NCI-H1048 (cell line): ENCODE measurements around the gene PTPN4.

ENCODE experiments used
- DNase-seq: peaks from one replicate; lab custom pipeline; 2025; lab: John Stamatoyannopoulos, UW

The PTPN4 gene, protein sequence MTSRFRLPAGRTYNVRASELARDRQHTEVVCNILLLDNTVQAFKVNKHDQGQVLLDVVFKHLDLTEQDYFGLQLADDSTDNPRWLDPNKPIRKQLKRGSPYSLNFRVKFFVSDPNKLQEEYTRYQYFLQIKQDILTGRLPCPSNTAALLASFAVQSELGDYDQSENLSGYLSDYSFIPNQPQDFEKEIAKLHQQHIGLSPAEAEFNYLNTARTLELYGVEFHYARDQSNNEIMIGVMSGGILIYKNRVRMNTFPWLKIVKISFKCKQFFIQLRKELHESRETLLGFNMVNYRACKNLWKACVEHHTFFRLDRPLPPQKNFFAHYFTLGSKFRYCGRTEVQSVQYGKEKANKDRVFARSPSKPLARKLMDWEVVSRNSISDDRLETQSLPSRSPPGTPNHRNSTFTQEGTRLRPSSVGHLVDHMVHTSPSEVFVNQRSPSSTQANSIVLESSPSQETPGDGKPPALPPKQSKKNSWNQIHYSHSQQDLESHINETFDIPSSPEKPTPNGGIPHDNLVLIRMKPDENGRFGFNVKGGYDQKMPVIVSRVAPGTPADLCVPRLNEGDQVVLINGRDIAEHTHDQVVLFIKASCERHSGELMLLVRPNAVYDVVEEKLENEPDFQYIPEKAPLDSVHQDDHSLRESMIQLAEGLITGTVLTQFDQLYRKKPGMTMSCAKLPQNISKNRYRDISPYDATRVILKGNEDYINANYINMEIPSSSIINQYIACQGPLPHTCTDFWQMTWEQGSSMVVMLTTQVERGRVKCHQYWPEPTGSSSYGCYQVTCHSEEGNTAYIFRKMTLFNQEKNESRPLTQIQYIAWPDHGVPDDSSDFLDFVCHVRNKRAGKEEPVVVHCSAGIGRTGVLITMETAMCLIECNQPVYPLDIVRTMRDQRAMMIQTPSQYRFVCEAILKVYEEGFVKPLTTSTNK

DNA sequence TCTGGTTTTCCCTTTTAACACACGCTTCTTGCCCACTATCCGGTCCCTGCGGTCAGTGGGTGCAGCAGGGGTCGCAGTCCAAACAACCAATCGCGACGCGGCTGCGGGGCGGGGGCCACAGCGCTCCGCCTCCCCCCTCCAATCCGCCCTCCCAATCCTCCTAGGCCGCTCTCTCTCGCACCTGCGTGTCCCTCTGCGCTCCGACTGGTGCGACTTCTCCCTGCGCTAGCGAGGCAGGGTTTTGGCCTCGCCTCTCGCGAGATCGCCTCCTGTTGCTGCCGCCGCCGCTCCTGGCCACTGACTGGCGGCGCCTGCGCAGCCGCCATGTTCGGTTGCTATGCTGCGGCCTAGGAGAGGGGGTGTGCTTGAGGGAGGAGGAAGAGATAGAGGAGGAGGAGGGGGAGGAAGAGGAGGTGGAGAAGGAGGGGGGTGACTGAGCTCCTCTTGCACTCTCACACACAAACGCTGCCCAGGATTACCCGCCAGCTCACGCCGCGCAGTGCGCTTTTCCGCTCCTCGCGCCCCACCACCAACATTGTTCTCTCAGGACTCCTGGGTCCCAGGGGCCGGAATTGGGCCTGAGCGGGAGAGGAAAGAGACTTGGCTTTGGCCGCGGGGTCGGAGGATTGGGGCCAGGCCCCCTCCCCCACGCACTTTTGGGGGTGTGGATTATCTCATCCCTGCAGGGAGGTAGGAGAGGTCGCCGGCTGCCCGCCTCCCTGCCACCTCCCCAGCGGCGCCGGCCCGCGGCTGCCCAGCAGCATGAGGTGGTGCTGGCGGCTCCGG is at the start of gene PTPN4:
Gene PTPN4 (plus strand): TSS at position 472 of the 786 bp plus-strand sequence. CDS start 49,932 bp downstream, outside the sequence.
- DNase-seq = peak; percentile 79

DNA sequence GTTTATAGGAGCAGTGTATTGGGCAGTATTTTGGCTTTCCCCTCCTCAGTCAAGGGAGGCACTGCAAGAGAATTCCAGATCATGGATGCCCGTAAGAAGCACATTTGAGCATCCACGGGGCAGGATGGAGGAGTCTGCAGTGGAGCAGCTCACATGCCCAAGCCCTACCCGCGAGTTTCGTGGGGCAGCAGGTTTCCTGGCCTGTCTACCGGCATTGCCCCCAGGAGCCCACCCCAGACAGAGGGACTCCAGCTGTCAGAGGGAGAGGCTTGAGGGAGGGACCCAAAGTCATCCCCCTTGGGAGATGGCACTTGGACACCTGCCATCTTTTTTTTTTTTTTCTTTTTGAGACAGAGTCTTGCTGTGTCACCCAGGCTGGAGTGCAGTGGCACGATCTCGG is 49.4 kb upstream of the PTPN4 start:
- no peak for DNase-seq

DNA sequence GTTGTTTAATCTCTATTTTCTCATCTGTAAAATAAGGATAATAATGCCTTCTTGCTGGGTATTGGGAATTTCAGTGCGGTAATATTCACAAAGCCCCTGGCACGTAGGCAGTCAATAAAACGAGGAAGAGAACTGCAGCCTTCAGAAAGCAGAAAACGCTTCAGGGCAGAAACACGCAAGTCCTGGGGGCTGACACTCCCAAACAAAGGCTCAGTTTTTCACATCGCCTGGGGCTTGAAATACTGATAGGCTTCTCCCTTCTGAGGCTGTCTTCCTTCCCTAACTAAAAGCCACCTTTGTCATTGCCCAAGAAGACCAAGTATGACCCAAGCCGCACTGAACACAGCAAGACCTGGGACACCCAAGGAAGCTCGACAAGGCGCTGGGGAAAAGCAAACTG is 48.4 kb upstream of the PTPN4 start:
- no peak for DNase-seq

DNA sequence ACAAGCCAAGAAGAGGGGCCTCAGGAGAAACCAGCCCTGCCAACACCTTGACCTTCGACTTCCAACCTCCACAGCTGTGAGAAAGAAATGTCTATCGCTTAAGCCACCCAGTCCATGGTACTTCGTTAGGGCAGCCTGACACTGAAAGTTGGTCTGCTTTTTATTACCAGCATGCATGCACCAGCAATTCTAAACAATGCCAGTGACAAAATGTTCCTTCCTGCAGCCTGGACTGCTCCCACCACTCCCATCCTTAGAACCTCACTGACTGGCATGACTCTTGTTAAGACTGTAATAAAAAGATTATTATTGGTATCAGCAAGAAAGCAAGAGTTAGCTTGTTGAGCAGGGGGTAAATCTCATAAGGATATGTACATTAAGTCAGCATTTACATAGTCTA is 47.2 kb upstream of the PTPN4 start:
- no peak for DNase-seq

DNA sequence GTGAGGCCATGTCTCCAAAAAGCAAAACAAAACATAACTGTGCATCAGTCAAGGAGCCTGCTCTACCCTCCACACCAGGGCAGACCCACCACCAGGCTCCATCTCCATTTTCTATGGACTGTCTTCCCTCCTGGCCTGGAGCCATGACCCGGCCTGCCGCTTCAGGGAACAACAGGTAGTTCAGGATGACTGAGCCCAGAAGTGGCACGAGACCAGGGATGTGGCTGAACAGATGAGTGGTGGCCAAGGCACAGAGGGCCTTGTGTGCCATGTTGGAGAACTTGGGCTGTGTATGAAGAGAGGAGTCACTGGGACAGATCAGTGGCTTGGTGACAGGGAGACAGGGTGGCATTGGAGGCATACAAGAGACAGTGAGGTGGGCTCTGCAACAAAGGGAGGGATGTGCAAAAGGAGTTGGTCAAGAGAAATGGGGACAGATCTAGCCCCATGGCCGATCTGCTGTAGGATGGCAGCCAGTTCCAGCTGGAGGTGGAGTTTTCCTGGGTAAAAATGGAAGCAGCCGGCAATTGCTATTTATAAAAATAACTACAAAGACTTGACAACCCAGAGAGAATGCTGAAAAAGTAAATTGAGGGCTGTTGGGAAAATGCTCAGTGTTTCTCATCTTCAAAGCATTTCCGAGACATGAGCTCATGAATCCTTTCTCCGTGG is 45.8 kb upstream of the PTPN4 start:
- no peak for DNase-seq

DNA sequence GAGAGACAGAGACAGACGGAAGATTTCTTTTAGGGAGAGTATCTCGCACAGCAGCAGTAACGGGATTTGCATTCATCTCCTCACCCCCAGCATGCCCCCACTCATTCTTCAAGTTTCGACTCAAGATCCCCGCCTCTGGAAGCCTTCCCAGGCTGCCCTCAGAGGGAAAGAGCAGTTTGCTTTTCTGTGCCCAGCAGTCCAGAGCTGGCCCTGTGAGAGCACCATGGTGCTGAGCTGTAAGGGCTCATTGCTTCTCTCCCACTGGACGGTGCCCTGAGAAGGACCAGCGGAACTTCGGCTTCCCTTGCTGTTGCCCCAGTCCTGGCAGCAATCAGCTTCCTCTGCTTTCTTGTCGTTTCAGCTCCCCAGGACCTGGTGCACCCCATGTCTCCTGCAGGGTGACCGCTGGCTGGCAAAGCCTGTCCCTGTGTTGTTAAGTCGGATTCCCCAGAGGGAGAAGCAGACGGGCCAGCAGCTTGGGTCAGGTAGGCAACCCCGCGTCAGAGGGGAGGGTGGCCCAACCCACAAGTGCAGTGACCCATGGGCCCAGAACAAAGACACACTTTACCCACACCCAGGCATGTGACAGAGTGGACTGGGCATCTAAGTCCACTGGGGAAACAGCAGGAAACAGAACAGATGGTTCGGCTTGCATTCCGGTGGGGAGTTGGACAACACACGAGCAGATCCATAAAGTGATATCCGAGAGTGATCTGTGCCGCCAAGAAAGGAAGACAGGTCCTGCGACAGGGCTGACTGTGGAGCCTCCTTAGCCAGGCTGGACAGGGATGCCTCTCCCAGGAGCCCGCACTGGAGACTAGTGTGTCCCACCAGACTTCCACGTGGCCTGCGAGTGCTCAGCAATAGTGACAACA is 44.1 kb upstream of the PTPN4 start:
- no peak for DNase-seq

DNA sequence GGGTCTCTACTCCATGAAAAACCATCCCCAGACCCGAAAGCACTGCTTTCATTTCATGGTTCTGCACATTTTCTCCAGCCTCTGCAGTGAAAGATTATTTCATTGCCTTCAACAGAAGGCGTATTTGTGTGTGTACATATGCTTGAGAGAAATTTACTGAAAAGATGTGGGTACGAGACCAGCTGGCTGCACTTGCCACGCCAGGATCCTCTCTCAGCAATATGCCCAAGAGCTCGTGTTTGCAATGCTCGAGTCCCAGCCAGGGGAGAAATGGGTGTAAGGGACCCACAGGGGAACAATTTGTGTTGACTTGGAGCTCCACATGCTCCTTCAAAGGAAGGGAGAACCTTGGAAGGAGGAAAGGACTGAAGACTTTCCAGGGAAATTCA is 43.4 kb upstream of the PTPN4 start:
- no peak for DNase-seq

DNA sequence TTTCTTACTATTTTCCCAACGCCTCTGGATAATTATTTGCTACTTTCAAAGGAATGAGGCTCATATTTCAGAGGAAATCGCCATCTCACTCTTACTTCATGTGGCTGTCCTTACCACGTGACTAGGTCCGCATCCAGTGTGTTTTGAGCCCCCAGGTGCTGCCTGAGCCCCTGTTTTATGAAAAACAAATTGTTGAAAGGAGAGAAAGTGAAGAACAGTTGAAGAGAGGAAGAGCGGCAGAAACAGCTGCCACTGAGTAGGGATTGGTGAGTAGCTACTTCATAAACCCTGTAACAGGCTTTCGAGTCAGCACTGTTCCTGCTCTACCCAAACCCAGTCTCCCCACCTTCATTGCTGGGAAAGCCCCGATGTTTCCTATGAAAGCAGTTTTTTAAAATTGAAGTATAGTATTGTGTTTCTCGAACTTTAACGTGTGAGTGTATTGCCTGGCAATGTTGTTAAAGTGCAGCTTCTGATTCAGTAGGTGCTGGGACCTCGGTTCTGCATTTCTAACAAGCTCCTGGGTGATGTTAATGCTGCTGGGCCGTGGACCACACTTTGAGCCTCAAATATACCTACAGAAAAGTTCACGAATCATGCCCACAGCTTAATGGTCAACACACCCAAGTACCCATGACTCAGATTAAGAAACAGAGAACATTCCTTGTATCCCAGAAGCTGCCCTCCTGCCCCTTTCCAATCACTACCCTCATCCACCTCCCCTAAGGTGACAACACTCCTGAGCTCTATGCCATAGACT is 41.0 kb upstream of the PTPN4 start:
- DNase-seq = no peak

DNA sequence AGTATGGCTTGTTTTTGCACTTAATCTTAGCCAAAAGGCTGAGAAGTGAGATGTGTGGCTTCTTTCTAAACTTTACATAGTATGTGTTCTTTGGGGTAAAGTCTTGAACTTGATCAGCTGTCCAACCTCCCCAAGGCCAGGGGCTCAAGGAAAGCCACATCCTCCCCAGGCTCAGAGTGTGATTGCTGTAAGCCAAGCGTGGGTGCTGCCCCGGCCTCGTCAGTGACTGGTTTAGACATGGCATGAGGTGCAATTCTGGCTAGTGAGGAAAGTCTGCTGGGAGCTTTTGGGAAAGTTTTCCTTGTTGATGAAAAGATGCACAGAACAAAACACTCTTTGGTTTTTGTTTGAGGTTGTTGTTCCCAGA is 40.5 kb upstream of the PTPN4 start:
- DNase-seq = no peak

DNA sequence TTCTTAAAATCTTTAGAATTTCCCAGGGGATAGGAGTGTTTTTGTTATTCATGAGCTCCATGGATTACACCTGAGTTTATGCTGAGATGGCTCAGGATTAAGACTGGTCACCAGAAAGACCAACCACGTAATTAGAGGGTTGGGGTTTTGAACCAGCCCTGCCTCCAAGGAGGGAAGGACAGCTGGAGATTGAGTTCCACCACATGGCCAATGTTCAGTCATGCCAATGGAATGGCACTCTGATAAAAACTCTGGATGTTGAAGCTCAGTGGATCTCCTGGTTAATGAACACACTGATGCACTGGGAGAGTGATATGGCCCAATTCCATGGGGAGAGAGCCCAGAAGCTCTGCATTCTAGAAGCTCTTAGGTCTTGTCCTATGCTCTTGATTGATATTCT is 38.7 kb upstream of the PTPN4 start:
- DNase-seq = no peak

DNA sequence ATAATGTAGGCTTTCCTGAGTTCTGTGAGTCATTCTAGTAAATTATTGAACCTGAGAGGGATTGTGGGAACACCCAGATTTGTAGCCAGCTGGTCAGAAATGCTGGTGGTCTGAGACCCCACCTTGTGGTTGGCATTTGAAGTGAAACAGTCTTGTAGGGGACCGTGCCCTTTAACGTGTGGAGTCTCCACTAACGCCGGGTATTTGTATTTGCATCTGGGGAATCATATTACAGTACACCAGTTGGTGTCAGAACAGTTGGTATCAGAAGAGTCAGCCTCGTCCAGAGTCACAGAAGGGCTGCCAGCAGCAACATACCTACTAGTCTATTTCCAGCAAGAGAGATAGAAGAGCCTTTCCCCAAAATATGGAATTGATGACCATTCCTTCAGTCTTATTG is 38.3 kb upstream of the PTPN4 start:
- no peak for DNase-seq

DNA sequence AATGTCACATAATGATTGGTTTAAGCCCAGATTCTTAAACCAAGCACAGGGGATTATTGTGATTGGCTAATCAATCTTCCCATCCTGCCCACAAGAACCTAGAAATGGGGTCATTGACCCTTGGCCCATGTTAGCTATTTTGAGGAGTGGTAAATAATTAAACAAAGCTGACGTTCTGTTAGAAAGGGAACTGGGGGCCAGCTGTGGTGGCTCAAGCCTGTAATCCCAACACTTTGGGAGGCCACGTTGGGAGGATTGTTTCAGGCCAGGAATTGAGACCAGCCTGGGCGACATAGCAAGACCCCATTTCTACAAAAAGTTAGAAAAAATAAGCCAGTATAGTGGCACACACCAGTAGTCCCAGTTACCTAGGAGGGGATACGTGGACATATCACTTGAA is 37.8 kb upstream of the PTPN4 start:
- no peak for DNase-seq

DNA sequence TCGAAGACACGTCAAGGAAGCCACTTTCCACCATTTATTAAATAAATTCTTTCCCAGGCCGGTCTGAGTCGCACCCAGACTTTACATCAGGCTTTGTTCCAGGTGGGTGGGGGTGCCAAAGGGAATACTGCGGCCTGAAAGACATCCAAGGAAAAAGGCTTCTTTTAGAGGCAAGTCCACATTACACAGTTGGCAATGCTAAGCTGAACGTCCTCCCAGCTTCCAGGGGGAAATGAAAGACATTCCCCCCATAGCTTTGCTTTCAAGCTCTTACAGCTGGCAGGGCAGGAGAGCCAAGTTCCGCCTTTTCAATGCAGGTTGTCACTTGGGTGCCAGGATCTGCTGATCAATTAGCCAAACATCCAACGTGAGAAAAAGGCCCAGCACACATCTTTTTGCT is 36.5 kb upstream of the PTPN4 start:
- no peak for DNase-seq

DNA sequence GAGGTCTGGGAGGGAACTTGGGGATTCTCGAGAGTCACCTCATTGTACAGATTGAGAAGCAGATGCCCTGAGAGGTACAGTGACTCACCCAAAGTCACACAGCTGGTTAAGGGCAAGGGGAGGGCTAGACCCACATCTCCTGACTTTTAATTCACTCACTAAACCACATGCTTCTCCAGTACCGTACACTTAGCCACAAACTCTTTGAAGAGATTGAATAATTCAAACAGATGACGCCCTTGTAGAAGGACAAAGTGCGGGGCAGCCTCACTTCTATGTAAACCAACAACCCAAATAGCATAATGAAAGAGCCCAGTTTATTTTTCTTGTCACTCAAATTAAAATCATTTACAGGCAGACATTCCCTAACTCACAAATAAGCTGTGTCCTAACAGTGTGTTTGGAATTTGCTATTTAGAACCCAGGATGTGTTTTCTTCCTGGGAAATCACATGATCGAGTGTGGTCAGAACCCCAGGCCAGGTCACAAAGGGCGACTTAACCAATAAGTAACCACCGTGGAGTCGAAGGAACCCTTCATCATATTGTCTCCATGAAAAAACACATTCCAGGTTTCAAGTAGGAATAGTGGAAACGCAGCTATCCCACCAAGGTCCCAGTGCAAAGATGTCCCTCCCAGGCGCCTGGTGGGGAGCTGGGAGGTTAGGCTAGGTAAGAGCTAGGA is 35.8 kb upstream of the PTPN4 start:
- no peak for DNase-seq

DNA sequence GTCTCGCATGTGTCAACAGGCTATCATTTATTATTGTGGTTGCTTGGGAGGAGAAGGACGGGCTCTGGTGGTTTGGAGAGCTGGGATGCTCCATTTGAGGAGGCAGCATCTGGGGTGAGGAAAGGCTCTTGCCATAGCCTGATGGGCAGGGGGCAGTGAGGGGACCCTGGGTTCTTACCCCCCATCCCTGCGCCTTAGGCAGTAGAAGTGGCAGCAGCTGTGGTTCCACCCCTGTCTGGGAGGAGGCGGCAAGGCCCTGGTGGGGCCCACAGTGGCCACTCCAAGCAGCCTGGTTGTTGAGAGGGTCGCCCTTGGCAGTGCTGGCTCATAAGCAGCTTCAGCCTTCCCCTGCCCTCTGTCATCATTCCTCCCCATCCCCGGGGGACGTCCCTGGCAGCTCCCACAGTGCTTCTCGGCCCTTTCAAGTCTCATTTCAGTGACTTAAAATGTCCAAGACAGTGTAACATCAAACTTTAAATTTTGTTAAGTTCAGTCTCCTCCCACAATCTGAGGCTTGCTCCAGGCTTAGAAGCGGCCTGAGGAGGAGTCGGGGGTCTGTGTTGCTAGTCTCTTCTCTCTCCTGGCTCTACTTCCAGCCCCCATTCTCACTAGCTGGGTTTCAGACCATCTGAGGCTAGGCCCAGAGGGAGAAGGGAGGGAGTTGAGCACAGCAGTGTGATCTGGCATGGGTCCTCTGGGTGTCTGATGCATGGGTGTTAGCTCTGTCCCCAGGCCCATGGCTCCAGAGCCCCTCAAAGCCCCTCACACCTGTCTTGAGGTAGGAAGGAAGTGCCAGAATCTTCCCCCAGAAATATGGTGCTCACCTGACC is 34.9 kb upstream of the PTPN4 start:
- no peak for DNase-seq

DNA sequence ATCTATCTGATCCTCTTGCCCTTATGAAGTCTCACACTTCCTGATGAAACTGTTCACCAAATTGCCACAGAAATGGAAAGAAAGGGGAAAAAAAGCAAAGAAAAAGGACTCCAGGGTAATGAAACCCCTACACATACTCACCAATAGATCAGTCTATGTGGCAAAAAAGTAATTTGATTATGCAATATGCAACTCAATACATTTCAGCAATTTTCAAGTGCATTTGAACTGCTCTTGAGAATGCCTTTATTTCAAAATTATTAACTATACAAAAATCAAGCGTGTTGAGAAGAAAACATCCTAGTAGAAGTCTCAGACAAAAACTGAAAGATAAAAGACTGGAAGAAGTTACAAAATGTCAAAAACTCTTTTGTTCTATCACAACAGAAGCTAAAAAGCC is 32.2 kb upstream of the PTPN4 start:
- DNase-seq = no peak

DNA sequence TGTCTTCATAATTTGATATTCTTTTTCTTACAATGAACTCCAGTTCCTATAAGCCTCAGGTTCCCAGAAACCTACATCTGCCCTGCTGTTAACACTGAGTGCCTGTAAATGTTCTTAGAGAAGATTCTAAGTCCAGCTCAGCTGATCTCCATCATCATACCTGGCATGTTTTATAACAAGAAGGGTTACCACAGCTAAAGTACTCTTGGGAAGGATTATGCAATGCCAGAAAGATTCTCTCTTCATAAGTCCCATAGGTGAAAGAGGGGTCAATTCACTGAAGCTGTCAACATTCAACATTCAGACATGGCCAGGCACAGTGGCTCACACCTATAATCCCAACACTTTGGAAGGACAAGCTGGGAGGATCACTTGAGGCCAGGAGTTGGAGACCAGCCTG is 31.3 kb upstream of the PTPN4 start:
- DNase-seq = no peak

DNA sequence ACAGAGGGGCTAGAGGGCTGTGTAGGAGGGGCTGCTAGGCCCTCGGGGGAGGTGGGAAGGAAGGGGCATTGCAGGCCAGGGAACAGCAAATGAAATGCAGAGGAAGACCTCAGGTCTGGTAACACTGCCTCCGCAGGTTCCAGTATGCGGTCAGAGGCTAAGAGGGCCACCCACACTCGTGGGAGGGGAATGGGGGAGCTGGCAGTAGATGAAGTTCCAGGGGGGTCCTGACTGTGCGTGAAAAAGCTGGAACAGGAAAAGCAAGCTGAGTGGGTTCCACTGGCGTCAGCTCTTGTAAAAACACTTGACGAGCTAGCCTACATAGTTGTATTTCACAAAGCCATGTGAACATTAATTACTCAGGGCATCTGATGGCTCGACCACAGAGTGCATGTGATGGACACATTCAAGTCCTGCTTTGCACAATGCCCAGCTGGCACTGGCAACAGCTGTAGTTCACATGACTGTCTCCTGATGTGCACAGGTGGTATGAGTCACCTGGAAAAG is 29.0 kb upstream of the PTPN4 start:
- DNase-seq = no peak
